Measurements from ENCODE around the gene SPIB. TPM values are rescaled to one million over a fixed set of nuclear protein-coding genes. Genes with fewer than 3 reads are reported as not detected.
"Not testable (repeated sequence)": the region's sequence is repeated elsewhere in the genome, so short reads cannot be mapped to it uniquely, and the experiment has no call there.

SPIB gene
- total RNA-seq, 2 donors from 2014 or later, result 1.9 to 3.0 TPM

GRCh38 chr19:50465000-50465399, 46.3 kb downstream of the SPIB start:
- no peak for DNase-seq
- no peak for ATAC-seq
- H3K36me3 Mint-ChIP-seq (ENCODE audit: low read depth), result peaks cover 3% of the 10 kb centered on the region
- H3K9me3 ChIP-seq (ENCODE audit: control insufficient read depth, low read length, poor library complexity, severe bottlenecking), result no peaks in the 10 kb centered on the region
- peaks cover 3% of the 10 kb centered on the region for H3K4me1 Mint-ChIP-seq
- H3K4me3 Mint-ChIP-seq, result no peak overlapping the region
- H3K27me3 Mint-ChIP-seq, result peaks cover 33% of the 10 kb centered on the region
- no peak overlapping the region for H3K27ac Mint-ChIP-seq

- H3K4me3 Mint-ChIP-seq, result no peak overlapping the region
- ATAC-seq, result no peak
- H3K36me3 Mint-ChIP-seq (ENCODE audit: low read depth), result peaks cover 3% of the 10 kb centered on the region
- peaks cover 2% of the 10 kb centered on the region for H3K4me1 Mint-ChIP-seq
- H3K27me3 Mint-ChIP-seq, result peaks cover 31% of the 10 kb centered on the region
- no peak for DNase-seq
- H3K27ac Mint-ChIP-seq, result no peak overlapping the region
- no peaks in the 10 kb centered on the region for H3K9me3 ChIP-seq (ENCODE audit: control insufficient read depth, low read length, poor library complexity, severe bottlenecking)
Measured at GRCh38 chr19:50465986-50466705, 47.4 kb downstream of the SPIB start.

GRCh38 chr19:50466706-50467039, 47.9 kb downstream of the SPIB start:
- Mint-ChIP-seq H3K27me3 (peaks cover 31% of the 10 kb centered on the region), H3K4me1 (no peaks in the 10 kb centered on the region)

GRCh38 chr19:50467566-50467965, 48.8 kb downstream of the SPIB start:
- Mint-ChIP-seq H3K4me1 (no peaks in the 10 kb centered on the region), H3K36me3 (ENCODE audit: low read depth) (peaks cover 3% of the 10 kb centered on the region), H3K27me3 (peaks cover 27% of the 10 kb centered on the region), H3K4me3 (no peak overlapping the region), H3K27ac (no peak overlapping the region)
- ATAC-seq (no peak), DNase-seq (no peak)
- no peaks in the 10 kb centered on the region for H3K9me3 ChIP-seq (ENCODE audit: control insufficient read depth, low read length, poor library complexity, severe bottlenecking)

More at GRCh38 chr19:50466706-50467039, 47.9 kb downstream of the SPIB start:
- no peak overlapping the region for H3K4me3 Mint-ChIP-seq
- no peak overlapping the region for H3K27ac Mint-ChIP-seq
- no peaks in the 10 kb centered on the region for H3K9me3 ChIP-seq (ENCODE audit: control insufficient read depth, low read length, poor library complexity, severe bottlenecking)
- DNase-seq (no peak), ATAC-seq (no peak)
- peaks cover 3% of the 10 kb centered on the region for H3K36me3 Mint-ChIP-seq (ENCODE audit: low read depth)

- no peak for ATAC-seq
- H3K27ac Mint-ChIP-seq, result no peak overlapping the region
- H3K4me3 Mint-ChIP-seq, result no peak overlapping the region
- H3K27me3 Mint-ChIP-seq, result peaks cover 16% of the 10 kb centered on the region
- no peaks in the 10 kb centered on the region for H3K9me3 ChIP-seq (ENCODE audit: control insufficient read depth, low read length, poor library complexity, severe bottlenecking)
- DNase-seq, result no peak
- no peaks in the 10 kb centered on the region for H3K36me3 Mint-ChIP-seq (ENCODE audit: low read depth)
- H3K4me1 Mint-ChIP-seq, result no peaks in the 10 kb centered on the region
Measured at GRCh38 chr19:50468818-50469217, 50.1 kb downstream of the SPIB start.

- not testable (repeated sequence) for H3K4me3 Mint-ChIP-seq; DNase-seq; H3K27ac Mint-ChIP-seq; ATAC-seq; H3K27me3 Mint-ChIP-seq; H3K36me3 Mint-ChIP-seq (ENCODE audit: low read depth); H3K9me3 ChIP-seq (ENCODE audit: control insufficient read depth, low read length, poor library complexity, severe bottlenecking)
- peaks cover 20% of the 10 kb centered on the region for H3K4me1 Mint-ChIP-seq
Measured at GRCh38 chr19:50473336-50473735, 54.6 kb downstream of the SPIB start.

- ATAC-seq (no peak), DNase-seq (no peak)
- peaks cover 22% of the 10 kb centered on the region for H3K4me1 Mint-ChIP-seq
- peak overlapping the region; percentile 98 for H3K4me3 Mint-ChIP-seq
- H3K27me3 Mint-ChIP-seq, result no peaks in the 10 kb centered on the region
- no peaks in the 10 kb centered on the region for H3K9me3 ChIP-seq (ENCODE audit: control insufficient read depth, low read length, poor library complexity, severe bottlenecking)
- H3K36me3 Mint-ChIP-seq (ENCODE audit: low read depth), result peaks cover 3% of the 10 kb centered on the region
- peak overlapping the region; percentile 93 for H3K27ac Mint-ChIP-seq
Measured at GRCh38 chr19:50475101-50475568, 56.4 kb downstream of the SPIB start.

- H3K4me1 Mint-ChIP-seq, result peaks cover 23% of the 10 kb centered on the region
- no peaks in the 10 kb centered on the region for H3K9me3 ChIP-seq (ENCODE audit: control insufficient read depth, low read length, poor library complexity, severe bottlenecking)
- H3K27ac Mint-ChIP-seq, result peak overlapping the region; percentile 93
- DNase-seq, result no peak
- ATAC-seq, result no peak
- no peaks in the 10 kb centered on the region for H3K27me3 Mint-ChIP-seq
- H3K36me3 Mint-ChIP-seq (ENCODE audit: low read depth), result peaks cover 3% of the 10 kb centered on the region
- H3K4me3 Mint-ChIP-seq, result peak overlapping the region; percentile 98
Measured at GRCh38 chr19:50475736-50476223, 57.0 kb downstream of the SPIB start.

- H3K27ac Mint-ChIP-seq, result peak within 1 kb of the TSS; percentile 93
- peaks cover 3% of the 10 kb centered on the region for H3K36me3 Mint-ChIP-seq (ENCODE audit: low read depth)
- peak; percentile 88 to 93 (median 90) for DNase-seq
- peak; percentile 94 for ATAC-seq
- peaks cover 26% of the 10 kb centered on the region for H3K4me1 Mint-ChIP-seq
- no peaks in the 10 kb centered on the region for H3K9me3 ChIP-seq (ENCODE audit: control insufficient read depth, low read length, poor library complexity, severe bottlenecking)
- H3K4me3 Mint-ChIP-seq, result peak within 1 kb of the TSS; percentile 98
- no peaks in the 10 kb centered on the region for H3K27me3 Mint-ChIP-seq
Measured at GRCh38 chr19:50476224-50476906, 57.6 kb downstream of the SPIB start, which contains the start of the genes EMC10 and GARIN5A. TSS of gene EMC10 (plus strand) at chr19:50476507. CDS start at chr19:50476545, 38 bp downstream. TSS of gene GARIN5A (minus strand) at chr19:50476848. CDS start at chr19:50476388, 460 bp downstream.

- no peaks in the 10 kb centered on the region for H3K9me3 ChIP-seq (ENCODE audit: control insufficient read depth, low read length, poor library complexity, severe bottlenecking)
- peaks cover 26% of the 10 kb centered on the region for H3K4me1 Mint-ChIP-seq
- peaks cover 3% of the 10 kb centered on the region for H3K36me3 Mint-ChIP-seq (ENCODE audit: low read depth)
- no peaks in the 10 kb centered on the region for H3K27me3 Mint-ChIP-seq
- peak overlapping the region; percentile 98 for H3K4me3 Mint-ChIP-seq
- H3K27ac Mint-ChIP-seq, result peak overlapping the region; percentile 93
- no peak for DNase-seq
- no peak for ATAC-seq
Measured at GRCh38 chr19:50476907-50477238, 58.1 kb downstream of the SPIB start.

- peaks cover 3% of the 10 kb centered on the region for H3K36me3 Mint-ChIP-seq (ENCODE audit: low read depth)
- ATAC-seq, result no peak
Measured at GRCh38 chr19:50477751-50478515, 59.2 kb downstream of the SPIB start.

GRCh38 chr19:50478901-50479715, 60.4 kb downstream of the SPIB start:
- no peak overlapping the region for H3K27ac Mint-ChIP-seq
- H3K4me1 Mint-ChIP-seq, result peaks cover 31% of the 10 kb centered on the region
- no peaks in the 10 kb centered on the region for H3K27me3 Mint-ChIP-seq
- DNase-seq (no peak), ATAC-seq (no peak)
- peak overlapping the region; percentile 19 for H3K4me3 Mint-ChIP-seq
- no peaks in the 10 kb centered on the region for H3K9me3 ChIP-seq (ENCODE audit: control insufficient read depth, low read length, poor library complexity, severe bottlenecking)
- peaks cover 3% of the 10 kb centered on the region for H3K36me3 Mint-ChIP-seq (ENCODE audit: low read depth)

More at GRCh38 chr19:50477751-50478515, 59.2 kb downstream of the SPIB start:
- no peak for DNase-seq
- no peaks in the 10 kb centered on the region for H3K9me3 ChIP-seq (ENCODE audit: control insufficient read depth, low read length, poor library complexity, severe bottlenecking)
- Mint-ChIP-seq H3K4me3 (peak overlapping the region; percentile 98), H3K27me3 (no peaks in the 10 kb centered on the region), H3K27ac (peak overlapping the region; percentile 93), H3K4me1 (peaks cover 26% of the 10 kb centered on the region)
